Activated CD8-positive, alpha-beta T cell treated with anti-CD3 and anti-CD28 coated beads for 36 hours (primary cell): ENCODE results near the gene DNAJC6. TPM values are rescaled to one million over a fixed set of nuclear protein-coding genes. Genes with fewer than 3 reads are reported as not detected.

Experiments
- ATAC-seq: fragments of 200-7000 bp; cut with Tn5 transposase; one replicate; pipeline ENCODE4 v1.10.0; 2021; ENCODE audit warnings: mild to moderate bottlenecking, moderate library complexity
- CTCF ChIA-PET: fragments of 350-600 bp; sonication (Branson Sonifier 250); formaldehyde crosslinking; loops from one replicate; lab custom pipeline; 2021; ENCODE audit warnings: antibody characterized with exemption; lab: Charles Lee
- POLR2A ChIA-PET: fragments of 350-600 bp; sonication (Branson Sonifier 250); formaldehyde crosslinking; loops from one replicate; lab custom pipeline; 2021; ENCODE audit warnings: antibody characterized with exemption; lab: Charles Lee
- DNase-seq: peaks from one replicate; pipeline ENCODE4 v3.0.0-alpha.2; 2020
- H3K27ac Mint-ChIP-seq: one replicate; pipeline ENCODE4 v1.8.0; 2021; ENCODE audit warnings: mild to moderate bottlenecking, mixed read lengths
- H3K27me3 Mint-ChIP-seq: one replicate; pipeline ENCODE4 v1.8.0; 2021; ENCODE audit warnings: mixed read lengths
- H3K36me3 Mint-ChIP-seq: one replicate; pipeline ENCODE4 v1.8.0; 2021; ENCODE audit warnings: low read depth, mixed read lengths
- H3K4me1 Mint-ChIP-seq: one replicate; pipeline ENCODE4 v1.8.0; 2021; ENCODE audit warnings: low read depth, mixed read lengths
- H3K4me3 Mint-ChIP-seq: one replicate; pipeline ENCODE4 v1.8.0; 2021; ENCODE audit warnings: mild to moderate bottlenecking, moderate library complexity, mixed read lengths
- H3K9me3 Mint-ChIP-seq: one replicate; pipeline ENCODE4 v1.8.0; 2021; ENCODE audit warnings: mixed read lengths
- CTCF ChIP-seq: fragments of 200-600 bp; IDR thresholded peaks from one replicate; pipeline ENCODE4 v1.8.0; 2022; ENCODE audit warnings: antibody characterized with exemption, mild to moderate bottlenecking
- intact Hi-C: fragments of 100-400 bp; cut with micrococcal nuclease; formaldehyde crosslinking; loops from one replicate; pipeline ENCODE4 v1.10.0; 2022
- total RNA-seq, 2 experiments: library from RNA; stranded (reverse); gene quantifications; one replicate each; pipeline ENCODE4 v1.2.3, GENCODE V29; 2021

DNAJC6 gene
- total RNA-seq, 2 experiments from 2014 or later, result 2.1 to 2.2 TPM

- POLR2A ChIA-PET, result no interaction called here
- Mint-ChIP-seq H3K4me3 (no peak overlapping the region), H3K36me3 (no peaks in the 10 kb centered on the region), H3K9me3 (no peaks in the 10 kb centered on the region), H3K4me1 (no peaks in the 10 kb centered on the region), H3K27ac (no peak overlapping the region), H3K27me3 (peaks cover 5% of the 10 kb centered on the region)
- ATAC-seq (no peak), DNase-seq (no peak)
- CTCF ChIA-PET, result no interaction called here
- TF ChIP-seq CTCF, result no peak
- intact Hi-C loops, result no loop called here
Measured at GRCh38 chr1:65357291-65357960, 48.1 kb downstream of the DNAJC6 start.

GRCh38 chr1:65359888-65360287 lies 50.5 kb downstream of the DNAJC6 start:
- no peaks in the 10 kb centered on the region for H3K36me3 Mint-ChIP-seq
- ATAC-seq, result no peak
- no peak overlapping the region for H3K27ac Mint-ChIP-seq
- no peaks in the 10 kb centered on the region for H3K4me1 Mint-ChIP-seq
- intact Hi-C loops, result no loop called here
- ChIA-PET POLR2A (interaction anchor here (0.6 kb wide), 1 partner anchor 488 kb away, joined by 3 read pairs; no protein-coding TSS in a partner anchor), CTCF (no interaction called here)
- H3K9me3 Mint-ChIP-seq, result no peaks in the 10 kb centered on the region
- H3K27me3 Mint-ChIP-seq, result peaks cover 2% of the 10 kb centered on the region
- no peak for TF ChIP-seq CTCF
- DNase-seq, result no peak
- no peak overlapping the region for H3K4me3 Mint-ChIP-seq

- ChIA-PET POLR2A (no interaction called here), CTCF (no interaction called here)
- Mint-ChIP-seq H3K9me3 (no peaks in the 10 kb centered on the region), H3K4me3 (no peak overlapping the region), H3K36me3 (no peaks in the 10 kb centered on the region), H3K4me1 (no peaks in the 10 kb centered on the region), H3K27ac (no peak overlapping the region), H3K27me3 (no peaks in the 10 kb centered on the region)
- intact Hi-C loops, result no loop called here
- DNase-seq, result no peak
- ATAC-seq, result no peak
- TF ChIP-seq CTCF, result no peak
Measured at GRCh38 chr1:65360648-65361047, 51.3 kb downstream of the DNAJC6 start.

GRCh38 chr1:65362545-65362944 lies 53.2 kb downstream of the DNAJC6 start:
- ChIA-PET CTCF (interaction anchor here (1.2 kb wide), 1 partner anchor 69 kb away, joined by 3 read pairs; no protein-coding TSS in a partner anchor), POLR2A (no interaction called here)
- no peaks in the 10 kb centered on the region for H3K27me3 Mint-ChIP-seq
- intact Hi-C loops, result no loop called here
- H3K27ac Mint-ChIP-seq, result no peak overlapping the region
- no peaks in the 10 kb centered on the region for H3K9me3 Mint-ChIP-seq
- TF ChIP-seq CTCF, result no peak
- no peak for DNase-seq
- H3K4me1 Mint-ChIP-seq, result no peaks in the 10 kb centered on the region
- no peaks in the 10 kb centered on the region for H3K36me3 Mint-ChIP-seq
- ATAC-seq, result no peak
- H3K4me3 Mint-ChIP-seq, result no peak overlapping the region

- ChIA-PET POLR2A (no interaction called here), CTCF (interaction anchor here (0.9 to 1.0 kb wide), 2 partner anchors 9 to 67 kb away, joined by 3 to 6 read pairs; no protein-coding TSS in a partner anchor)
- H3K4me1 Mint-ChIP-seq, result no peaks in the 10 kb centered on the region
Measured at GRCh38 chr1:65363484-65363883, 54.1 kb downstream of the DNAJC6 start.

More at GRCh38 chr1:65363484-65363883, 54.1 kb downstream of the DNAJC6 start:
- TF ChIP-seq CTCF, result no peak
- no peak for DNase-seq
- intact Hi-C loops, result no loop called here
- no peak for ATAC-seq
- no peaks in the 10 kb centered on the region for H3K27me3 Mint-ChIP-seq
- H3K27ac Mint-ChIP-seq, result no peak overlapping the region
- H3K9me3 Mint-ChIP-seq, result no peaks in the 10 kb centered on the region
- H3K36me3 Mint-ChIP-seq, result no peaks in the 10 kb centered on the region
- no peak overlapping the region for H3K4me3 Mint-ChIP-seq
